SU-DHL-6 (cell line): ENCODE results near the gene PTER.

ENCODE experiments used
- EZH2phosphoT487 ChIP-seq: fragments of 200-600 bp; sonication (generic), shearing (Covaris generic); conservative IDR thresholded peaks from 2 replicates; pipeline ENCODE4 v1.6.1; 2018; ENCODE audit warnings: mild to moderate bottlenecking, antibody characterized with exemption, low read length, moderate library complexity, mixed read lengths
- TF ChIP-seq, protein P1 (sequence below): fragments of 200-600 bp; sonication (generic); IDR thresholded peaks from one replicate; pipeline ENCODE4 v1.5.1; 2017; ENCODE audit warnings: antibody characterized with exemption, mild to moderate bottlenecking, low read length, moderate library complexity; ENCODE audit not compliant: insufficient read depth, poor library complexity, severe bottlenecking

DNA sequence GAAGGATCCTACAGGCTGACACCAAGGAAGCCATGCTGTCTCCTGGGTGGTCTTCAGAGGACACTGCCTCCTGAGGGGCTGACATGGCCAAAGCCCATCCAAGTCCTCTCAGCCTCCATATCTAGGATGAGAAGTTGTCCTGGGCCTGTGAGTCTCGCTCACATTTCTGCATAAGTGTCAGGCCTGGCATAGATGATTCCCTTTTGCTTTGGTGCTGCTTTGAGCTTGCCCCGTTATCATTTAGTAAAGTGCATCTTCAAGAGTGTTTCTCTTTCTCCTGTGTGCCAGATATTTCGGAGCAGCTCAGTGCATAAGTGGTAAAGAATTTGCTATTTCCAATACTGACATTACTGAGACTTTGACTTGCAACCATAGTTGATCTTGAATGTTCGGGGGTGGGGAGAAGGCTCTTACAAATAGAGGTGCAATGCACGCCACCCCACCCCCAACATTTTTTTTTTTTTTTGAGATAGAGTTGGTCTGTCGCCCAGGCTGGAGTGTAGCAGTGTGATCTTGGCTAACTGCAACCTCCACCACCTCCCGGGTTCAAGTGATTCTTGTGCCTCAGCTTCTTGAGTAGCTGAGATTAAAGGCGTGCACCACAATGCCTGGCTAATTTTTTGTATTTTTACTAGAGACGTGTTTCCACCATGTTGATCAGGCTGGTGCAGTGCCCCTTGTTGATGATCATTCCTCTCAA is 9.1 kb downstream of the PTER start:
- TF ChIP-seq EZH2phosphoT487: no peak
- TF ChIP-seq, protein P1, sequence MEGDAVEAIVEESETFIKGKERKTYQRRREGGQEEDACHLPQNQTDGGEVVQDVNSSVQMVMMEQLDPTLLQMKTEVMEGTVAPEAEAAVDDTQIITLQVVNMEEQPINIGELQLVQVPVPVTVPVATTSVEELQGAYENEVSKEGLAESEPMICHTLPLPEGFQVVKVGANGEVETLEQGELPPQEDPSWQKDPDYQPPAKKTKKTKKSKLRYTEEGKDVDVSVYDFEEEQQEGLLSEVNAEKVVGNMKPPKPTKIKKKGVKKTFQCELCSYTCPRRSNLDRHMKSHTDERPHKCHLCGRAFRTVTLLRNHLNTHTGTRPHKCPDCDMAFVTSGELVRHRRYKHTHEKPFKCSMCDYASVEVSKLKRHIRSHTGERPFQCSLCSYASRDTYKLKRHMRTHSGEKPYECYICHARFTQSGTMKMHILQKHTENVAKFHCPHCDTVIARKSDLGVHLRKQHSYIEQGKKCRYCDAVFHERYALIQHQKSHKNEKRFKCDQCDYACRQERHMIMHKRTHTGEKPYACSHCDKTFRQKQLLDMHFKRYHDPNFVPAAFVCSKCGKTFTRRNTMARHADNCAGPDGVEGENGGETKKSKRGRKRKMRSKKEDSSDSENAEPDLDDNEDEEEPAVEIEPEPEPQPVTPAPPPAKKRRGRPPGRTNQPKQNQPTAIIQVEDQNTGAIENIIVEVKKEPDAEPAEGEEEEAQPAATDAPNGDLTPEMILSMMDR: no peak
